ENCODE data around the gene GCNT1.
"Not testable (repeated sequence)": the region's sequence is repeated elsewhere in the genome, so short reads cannot be mapped to it uniquely, and the experiment has no call there.

Gene GCNT1

GRCh38 chr9:76458903-76459693 is at the start of gene GCNT1:
Gene GCNT1, plus strand, starts transcription at chr9:76459182. Its CDS starts 43,200 bp downstream, at chr9:76502382.
- DNase-seq, result peak; percentile 85

- DNase-seq, result no peak
These were observed 46.3 kb upstream of the GCNT1 start for GRCh38 chr9:76412638-76413037.

GRCh38 chr9:76413658-76414057 is 45.3 kb upstream of the GCNT1 start:
- no peak for DNase-seq

- no peak for DNase-seq
These were observed 44.3 kb upstream of the GCNT1 start for GRCh38 chr9:76414661-76415060.

GRCh38 chr9:76415154-76415553 is 43.8 kb upstream of the GCNT1 start:
- no peak for DNase-seq

- no peak for DNase-seq
These were observed 43.3 kb upstream of the GCNT1 start for GRCh38 chr9:76415731-76416130.

- no peak for DNase-seq
These were observed 41.6 kb upstream of the GCNT1 start for GRCh38 chr9:76417394-76417793.

GRCh38 chr9:76419782-76420380 is 39.1 kb upstream of the GCNT1 start:
- peak; percentile 17 for DNase-seq

- peak; percentile 32 for DNase-seq
These were observed 35.5 kb upstream of the GCNT1 start for GRCh38 chr9:76423216-76424177.

GRCh38 chr9:76424491-76424890 is 34.5 kb upstream of the GCNT1 start:
- no peak for DNase-seq

GRCh38 chr9:76425677-76426453 is 33.1 kb upstream of the GCNT1 start:
- no peak for DNase-seq

- DNase-seq, result no peak
These were observed 32.1 kb upstream of the GCNT1 start for GRCh38 chr9:76426807-76427419.

GRCh38 chr9:76431601-76432000 is 27.4 kb upstream of the GCNT1 start:
- no peak for DNase-seq

- no peak for DNase-seq
These were observed 25.6 kb upstream of the GCNT1 start for GRCh38 chr9:76433406-76433805.

GRCh38 chr9:76433836-76434235 is 25.1 kb upstream of the GCNT1 start:
- DNase-seq, result no peak

- DNase-seq, result not testable (repeated sequence)
These were observed 24.1 kb upstream of the GCNT1 start for GRCh38 chr9:76434897-76435296.

GRCh38 chr9:76437017-76437699 is 21.8 kb upstream of the GCNT1 start:
- not testable (repeated sequence) for DNase-seq

- no peak for DNase-seq
These were observed 20.0 kb upstream of the GCNT1 start for GRCh38 chr9:76438841-76439588.

GRCh38 chr9:76441551-76442322 is 17.2 kb upstream of the GCNT1 start:
- DNase-seq, result peak; percentile 45

- DNase-seq, result no peak
These were observed 15.1 kb upstream of the GCNT1 start for GRCh38 chr9:76443887-76444286.
